ENCODE measurements around the gene INPPL1.

The INPPL1 gene

DNA sequence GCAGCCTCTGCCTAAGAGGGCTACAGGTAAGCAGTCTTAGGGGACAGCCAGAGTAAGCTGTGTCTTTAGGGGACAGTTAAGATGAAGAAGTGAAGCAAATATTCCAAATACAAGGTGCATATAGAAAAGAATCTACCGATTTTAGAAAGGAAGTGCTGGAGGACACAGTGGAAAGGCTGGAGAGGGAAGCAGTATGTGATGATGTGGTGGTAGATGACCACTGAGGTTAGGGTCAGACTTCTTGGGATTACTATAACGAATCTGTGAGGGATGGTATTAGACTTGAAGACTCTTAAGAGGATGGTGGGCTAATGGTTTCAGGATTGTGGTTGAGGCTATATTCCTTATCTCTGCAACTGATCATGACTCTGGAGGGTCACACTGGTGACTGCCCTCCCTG, 59.4 kb downstream of the INPPL1 start:
- H3K4me1 ChIP-seq (ENCODE audit: insufficient read depth, low read length): no peaks in the 10 kb centered on the region
- no peaks in the 10 kb centered on the region for H3K36me3 ChIP-seq (ENCODE audit: insufficient read depth, low read length)
- DNase-seq: no peak
- H3K79me2 ChIP-seq (ENCODE audit: insufficient read depth, low read length): no peaks in the 10 kb centered on the region
- no peak overlapping the region for H3K4me3 ChIP-seq (ENCODE audit: low read depth in 1 of 2, low read length in 2 of 2)
- no peak overlapping the region for H3K27ac ChIP-seq (ENCODE audit: low read length)
- no peaks in the 10 kb centered on the region for H3K9me3 ChIP-seq (ENCODE audit: insufficient read depth, low read length, severe bottlenecking)
- H2AFZ ChIP-seq (ENCODE audit: low read depth, low read length): no peak overlapping the region
- no peaks in the 10 kb centered on the region for H4K20me1 ChIP-seq (ENCODE audit: insufficient read depth, low read length)
- TF ChIP-seq, protein P1, sequence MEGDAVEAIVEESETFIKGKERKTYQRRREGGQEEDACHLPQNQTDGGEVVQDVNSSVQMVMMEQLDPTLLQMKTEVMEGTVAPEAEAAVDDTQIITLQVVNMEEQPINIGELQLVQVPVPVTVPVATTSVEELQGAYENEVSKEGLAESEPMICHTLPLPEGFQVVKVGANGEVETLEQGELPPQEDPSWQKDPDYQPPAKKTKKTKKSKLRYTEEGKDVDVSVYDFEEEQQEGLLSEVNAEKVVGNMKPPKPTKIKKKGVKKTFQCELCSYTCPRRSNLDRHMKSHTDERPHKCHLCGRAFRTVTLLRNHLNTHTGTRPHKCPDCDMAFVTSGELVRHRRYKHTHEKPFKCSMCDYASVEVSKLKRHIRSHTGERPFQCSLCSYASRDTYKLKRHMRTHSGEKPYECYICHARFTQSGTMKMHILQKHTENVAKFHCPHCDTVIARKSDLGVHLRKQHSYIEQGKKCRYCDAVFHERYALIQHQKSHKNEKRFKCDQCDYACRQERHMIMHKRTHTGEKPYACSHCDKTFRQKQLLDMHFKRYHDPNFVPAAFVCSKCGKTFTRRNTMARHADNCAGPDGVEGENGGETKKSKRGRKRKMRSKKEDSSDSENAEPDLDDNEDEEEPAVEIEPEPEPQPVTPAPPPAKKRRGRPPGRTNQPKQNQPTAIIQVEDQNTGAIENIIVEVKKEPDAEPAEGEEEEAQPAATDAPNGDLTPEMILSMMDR (IDR thresholded peaks at IDR 0.05; ENCODE audit: borderline replicate concordance, extremely low read depth, low read length, poor library complexity, severe bottlenecking): no peak
- no peak for TF ChIP-seq EZH2 (IDR thresholded peaks at IDR 0.05; ENCODE audit: borderline replicate concordance, low read depth, low read length, severe bottlenecking)
- no peaks in the 10 kb centered on the region for H3K27me3 ChIP-seq (ENCODE audit: insufficient read depth, low read length, poor library complexity)
- no peak for ATAC-seq (ENCODE audit: insufficient read depth, low read depth)
- no peak overlapping the region for H3K4me2 ChIP-seq (ENCODE audit: insufficient read depth, low read length)
- no peak overlapping the region for H3K9ac ChIP-seq (ENCODE audit: low read depth, low read length)

DNA sequence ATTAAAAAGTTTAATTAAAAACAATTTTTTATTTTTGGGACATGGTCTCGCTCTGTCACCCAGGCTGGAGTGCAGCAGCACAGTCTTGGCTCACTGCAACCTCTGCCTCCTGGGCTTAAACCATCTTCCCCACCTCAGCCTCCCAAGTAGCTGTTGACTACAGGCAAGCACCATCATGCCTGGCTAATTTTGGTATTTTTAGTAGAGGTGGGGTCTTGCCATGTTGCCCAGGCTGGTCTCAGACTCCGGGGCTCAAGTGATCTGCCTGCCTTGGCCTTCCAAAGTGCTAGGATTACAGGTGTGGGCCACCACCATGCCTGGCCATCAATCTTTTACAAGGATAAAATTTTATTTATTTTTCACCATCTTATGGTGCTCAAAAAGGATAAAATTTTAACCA, 62.7 kb downstream of the INPPL1 start:
- H2AFZ ChIP-seq (ENCODE audit: low read depth, low read length): no peak overlapping the region
- no peaks in the 10 kb centered on the region for H3K9me3 ChIP-seq (ENCODE audit: insufficient read depth, low read length, severe bottlenecking)
- no peak overlapping the region for H3K4me3 ChIP-seq (ENCODE audit: low read depth in 1 of 2, low read length in 2 of 2)
- no peaks in the 10 kb centered on the region for H3K27me3 ChIP-seq (ENCODE audit: insufficient read depth, low read length, poor library complexity)
- no peak overlapping the region for H3K9ac ChIP-seq (ENCODE audit: low read depth, low read length)
- no peak overlapping the region for H3K27ac ChIP-seq (ENCODE audit: low read length)
- DNase-seq (no peak), ATAC-seq (ENCODE audit: insufficient read depth, low read depth) (no peak)
- peaks cover 4% of the 10 kb centered on the region for H3K36me3 ChIP-seq (ENCODE audit: insufficient read depth, low read length)
- no peak overlapping the region for H3K4me2 ChIP-seq (ENCODE audit: insufficient read depth, low read length)
- no peaks in the 10 kb centered on the region for H3K4me1 ChIP-seq (ENCODE audit: insufficient read depth, low read length)
- H3K79me2 ChIP-seq (ENCODE audit: insufficient read depth, low read length): no peaks in the 10 kb centered on the region
- no peaks in the 10 kb centered on the region for H4K20me1 ChIP-seq (ENCODE audit: insufficient read depth, low read length)
- TF ChIP-seq EZH2 (IDR thresholded peaks at IDR 0.05; ENCODE audit: borderline replicate concordance, low read depth, low read length, severe bottlenecking): no peak
- TF ChIP-seq, protein P1 (IDR thresholded peaks at IDR 0.05; ENCODE audit: borderline replicate concordance, extremely low read depth, low read length, poor library complexity, severe bottlenecking): no peak
